ENCODE data around the gene PPIE.
A peak's percentile ranks its signal among the peaks of the same experiment; 100 is the strongest.
"Not testable (repeated sequence)": the region's sequence is repeated elsewhere in the genome, so short reads cannot be mapped to it uniquely, and the experiment has no call there.

DNA sequence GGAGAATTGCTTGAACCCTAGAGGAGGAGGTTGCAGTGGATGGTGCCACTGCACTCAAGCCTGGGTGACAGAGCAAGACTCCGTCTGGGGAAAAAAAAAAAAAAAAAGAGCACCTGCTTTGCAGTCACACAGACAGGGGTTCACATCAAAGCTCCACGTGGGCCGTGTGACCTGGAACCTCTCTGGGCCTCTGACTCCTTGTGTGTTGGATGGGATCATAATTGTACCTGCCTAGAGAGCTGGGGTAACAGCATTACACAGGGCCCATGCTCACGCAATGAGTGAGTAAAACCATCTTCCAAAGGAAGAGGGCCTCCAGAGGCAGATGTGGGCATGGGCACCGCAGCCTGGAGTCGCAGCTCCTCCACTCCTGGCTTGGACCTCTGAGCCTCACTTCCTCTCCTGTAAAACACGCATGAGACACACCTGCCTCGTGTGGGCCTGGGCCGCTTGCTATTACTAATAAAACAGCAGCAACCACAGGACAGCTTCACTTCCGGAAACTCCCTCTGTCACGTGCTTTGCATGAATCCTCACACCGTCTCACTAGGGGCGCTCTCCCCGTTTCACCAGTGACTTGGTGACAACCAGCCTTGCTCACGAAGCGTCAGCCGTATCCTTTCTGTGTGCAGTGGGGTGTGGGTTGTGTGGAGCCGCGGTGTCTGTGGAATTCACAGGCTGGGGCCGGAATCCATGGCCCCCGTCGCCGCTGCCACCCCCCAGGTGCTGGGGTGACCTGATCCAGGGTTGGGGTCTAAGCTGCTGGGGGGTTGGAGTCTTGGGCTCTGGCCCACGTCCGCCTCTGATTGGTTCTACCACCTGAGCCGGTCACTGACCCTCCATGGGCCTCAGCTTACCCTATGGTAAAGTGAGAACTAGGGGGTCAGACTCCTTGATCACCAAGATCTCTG lies 60.4 kb downstream of the PPIE start:
- TF ChIP-seq, protein P1, sequence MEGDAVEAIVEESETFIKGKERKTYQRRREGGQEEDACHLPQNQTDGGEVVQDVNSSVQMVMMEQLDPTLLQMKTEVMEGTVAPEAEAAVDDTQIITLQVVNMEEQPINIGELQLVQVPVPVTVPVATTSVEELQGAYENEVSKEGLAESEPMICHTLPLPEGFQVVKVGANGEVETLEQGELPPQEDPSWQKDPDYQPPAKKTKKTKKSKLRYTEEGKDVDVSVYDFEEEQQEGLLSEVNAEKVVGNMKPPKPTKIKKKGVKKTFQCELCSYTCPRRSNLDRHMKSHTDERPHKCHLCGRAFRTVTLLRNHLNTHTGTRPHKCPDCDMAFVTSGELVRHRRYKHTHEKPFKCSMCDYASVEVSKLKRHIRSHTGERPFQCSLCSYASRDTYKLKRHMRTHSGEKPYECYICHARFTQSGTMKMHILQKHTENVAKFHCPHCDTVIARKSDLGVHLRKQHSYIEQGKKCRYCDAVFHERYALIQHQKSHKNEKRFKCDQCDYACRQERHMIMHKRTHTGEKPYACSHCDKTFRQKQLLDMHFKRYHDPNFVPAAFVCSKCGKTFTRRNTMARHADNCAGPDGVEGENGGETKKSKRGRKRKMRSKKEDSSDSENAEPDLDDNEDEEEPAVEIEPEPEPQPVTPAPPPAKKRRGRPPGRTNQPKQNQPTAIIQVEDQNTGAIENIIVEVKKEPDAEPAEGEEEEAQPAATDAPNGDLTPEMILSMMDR (IDR thresholded peaks at IDR 0.05; ENCODE audit: insufficient read depth, low read length, poor library complexity, severe bottlenecking): peak; percentile 91
- not testable (repeated sequence) for TF ChIP-seq EZH2phosphoT487 (conservative IDR thresholded peaks at IDR 0.05; ENCODE audit: low read length)
